GM23338 (cell line): Measurements from ENCODE around the gene GPR143. TPM values are rescaled to one million over a fixed set of nuclear protein-coding genes. Genes with fewer than 3 reads are reported as not detected.

ENCODE experiments used
- ATAC-seq: fragments of 200-7000 bp; cut with Tn5 transposase; 3 replicates; pipeline ENCODE4 v1.9.1; 2020
- DNase-seq: peaks from one replicate; pipeline ENCODE4 v3.0.0-alpha.2; 2015; ENCODE audit warnings: low spot score
- H2AFZ ChIP-seq: fragments of 200-600 bp; sonication (generic); 2 replicates; pipeline ENCODE4 v1.8.0; 2016; ENCODE audit warnings: antibody characterized with exemption, mild to moderate bottlenecking, moderate library complexity
- H3F3A ChIP-seq: fragments of 200-600 bp; sonication (generic); replicated peaks from 2 replicates; pipeline ENCODE4 v1.8.0; 2017; ENCODE audit warnings: antibody characterized with exemption, mixed run types, low read depth
- H3K27ac ChIP-seq: fragments of 200-600 bp; sonication (generic); 2 replicates; pipeline ENCODE4 v1.6.1; 2016; ENCODE audit warnings: low read depth
- H3K27me3 ChIP-seq: fragments of 200-600 bp; sonication (generic); 2 replicates; pipeline ENCODE4 v1.8.0; 2016; ENCODE audit warnings: mild to moderate bottlenecking, mixed run types, moderate library complexity; ENCODE audit not compliant: insufficient read depth
- H3K36me3 ChIP-seq: fragments of 200-600 bp; sonication (generic); 2 replicates; pipeline ENCODE4 v1.8.0; 2016; ENCODE audit warnings: mild to moderate bottlenecking; ENCODE audit not compliant: insufficient read depth
- H3K4me1 ChIP-seq: fragments of 200-600 bp; sonication (generic); 2 replicates; pipeline ENCODE4 v1.8.0; 2016; ENCODE audit warnings: mild to moderate bottlenecking, moderate library complexity; ENCODE audit not compliant: insufficient read depth
- H3K4me2 ChIP-seq: fragments of 200-600 bp; sonication (generic); 2 replicates; pipeline ENCODE4 v1.7.1; 2017; ENCODE audit warnings: mixed run types
- H3K4me3 ChIP-seq: fragments of 200-600 bp; sonication (generic); 2 replicates; pipeline ENCODE4 v1.6.1; 2016; ENCODE audit warnings: mixed run types
- H3K79me2 ChIP-seq: fragments of 200-600 bp; sonication (generic); replicated peaks from 2 replicates; pipeline ENCODE4 v1.8.0; 2017; ENCODE audit warnings: mild to moderate bottlenecking; ENCODE audit not compliant: insufficient read depth
- H3K9me2 ChIP-seq: fragments of 200-600 bp; sonication (generic); 2 replicates; pipeline ENCODE4 v1.8.0; 2017; ENCODE audit not compliant: insufficient read depth
- H4K20me1 ChIP-seq: fragments of 200-600 bp; sonication (generic); replicated peaks from 2 replicates; pipeline ENCODE4 v1.8.0; 2017; ENCODE audit warnings: mild to moderate bottlenecking; ENCODE audit not compliant: insufficient read depth
- H3K27ac Mint-ChIP-seq: 2 replicates; pipeline ENCODE4 v1.8.0; 2020; ENCODE audit warnings: inconsistent platforms, mild to moderate bottlenecking, moderate library complexity, mixed read lengths
- H3K27me3 Mint-ChIP-seq: 3 replicates; pipeline ENCODE4 v1.8.0; 2022; ENCODE audit warnings: low read depth, mild to moderate bottlenecking, moderate library complexity, mixed read lengths, inconsistent platforms; ENCODE audit not compliant: insufficient read depth, poor library complexity
- H3K36me3 Mint-ChIP-seq: 3 replicates; pipeline ENCODE4 v1.8.0; 2021; ENCODE audit warnings: low read depth, mild to moderate bottlenecking, inconsistent platforms, moderate library complexity, mixed read lengths
- H3K4me1 Mint-ChIP-seq: 3 replicates; pipeline ENCODE4 v1.8.0; 2020; ENCODE audit warnings: mild to moderate bottlenecking, inconsistent platforms, mixed read lengths
- H3K4me3 Mint-ChIP-seq: 3 replicates; pipeline ENCODE4 v1.8.0; 2021; ENCODE audit warnings: moderate library complexity, mild to moderate bottlenecking, inconsistent platforms, mixed read lengths
- H3K9me3 Mint-ChIP-seq: 3 replicates; pipeline ENCODE4 v1.8.0; 2020; ENCODE audit warnings: moderate library complexity, mild to moderate bottlenecking, inconsistent platforms, mixed read lengths
- CREB1 ChIP-seq: fragments of 250-450 bp; sonication (Bioruptor Pico); IDR thresholded peaks from 2 replicates; pipeline ENCODE4 v1.5.0; 2020; ENCODE audit warnings: low read depth, mild to moderate bottlenecking, moderate library complexity
- CTCF ChIP-seq, 2 experiments: fragments of 200-600 bp in 1 of 2; sonication (generic) in 1 of 2; conservative IDR thresholded peaks; 2 replicates each; pipeline versions ENCODE4 v1.5.1 to v1.6.1; 2016 to 2017; ENCODE audit warnings: antibody characterized with exemption in 2 of 2, low read depth in 2 of 2, mild to moderate bottlenecking in 2 of 2, moderate library complexity in 1 of 2
- ETS1 ChIP-seq: IDR thresholded peaks from 2 replicates; pipeline ENCODE4 v1.6.1; 2016; ENCODE audit warnings: antibody characterized with exemption
- EZH2 ChIP-seq: fragments of 200-600 bp; sonication (generic); IDR thresholded peaks from one replicate; pipeline ENCODE4 v1.8.0; 2017; ENCODE audit warnings: antibody characterized with exemption, mild to moderate bottlenecking, low read depth; ENCODE audit not compliant: unreplicated experiment
- EZH2phosphoT487 ChIP-seq: fragments of 200-600 bp; sonication (generic); IDR thresholded peaks from one replicate; pipeline ENCODE4 v1.8.1; 2018; ENCODE audit warnings: antibody characterized with exemption; ENCODE audit not compliant: unreplicated experiment
- JUNB ChIP-seq: IDR thresholded peaks from one replicate; pipeline ENCODE4 v1.6.1; 2016; ENCODE audit warnings: antibody characterized with exemption; ENCODE audit not compliant: unreplicated experiment
- NANOG ChIP-seq: IDR thresholded peaks from 2 replicates; pipeline ENCODE4 v1.6.1; 2016; ENCODE audit warnings: antibody characterized with exemption, borderline replicate concordance
- POLR2AphosphoS5 ChIP-seq: IDR thresholded peaks from 2 replicates; pipeline ENCODE4 v1.6.1; 2016; ENCODE audit warnings: antibody characterized with exemption, low read depth
- REST ChIP-seq: IDR thresholded peaks from one replicate; pipeline ENCODE4 v1.6.1; 2018; ENCODE audit warnings: antibody characterized with exemption; ENCODE audit not compliant: unreplicated experiment
- STAT1 ChIP-seq: IDR thresholded peaks from one replicate; pipeline ENCODE4 v1.6.1; 2016; ENCODE audit warnings: antibody characterized with exemption; ENCODE audit not compliant: unreplicated experiment
- ZNF114 ChIP-seq: fragments of 250-450 bp; sonication (Bioruptor Pico); IDR thresholded peaks from 2 replicates; pipeline ENCODE4 v1.5.0; 2020; ENCODE audit warnings: mild to moderate bottlenecking, moderate library complexity
- ZNF331 ChIP-seq: fragments of 250-450 bp; sonication (Bioruptor Pico); IDR thresholded peaks from 2 replicates; pipeline ENCODE4 v1.5.0; 2020; ENCODE audit warnings: low read depth, mild to moderate bottlenecking, moderate library complexity
- polyA plus RNA-seq: library from polyadenylated mRNA; unstranded; fragments of >200 nt; fragmentation: Nextera tagmentation; extraction: Ambion mirVana; gene quantifications from 2 replicates; pipeline ENCODE4 v1.2.1, GENCODE V29; 2016
- total RNA-seq: library from RNA; depleted of rRNA; stranded (reverse); fragments of >200 nt; shearing (Covaris generic); gene quantifications from 2 replicates; pipeline ENCODE4 v1.2.3, GENCODE V29; 2014
- TF ChIP-seq, protein P1 (sequence below): fragments of 250-450 bp; sonication (Bioruptor Pico); IDR thresholded peaks from 2 replicates; pipeline ENCODE4 v1.5.0; 2020; ENCODE audit warnings: mild to moderate bottlenecking, moderate library complexity

The GPR143 gene
- total and polyA plus RNA-seq, 2 experiments from 2014 or later, result 7.4 to 13.0 TPM

GRCh38 chrX:9681422-9681821, 84.2 kb downstream of the GPR143 start:
- Mint-ChIP-seq H3K27ac (no peak overlapping the region), H3K4me1 (peaks cover 11% of the 10 kb centered on the region), H3K9me3 (no peaks in the 10 kb centered on the region; the same call in 2 of the 3 replicates), H3K36me3 (peaks cover 13% of the 10 kb centered on the region), H3K4me3 (no peak overlapping the region), H3K27me3 (peaks cover under 1% of the 10 kb centered on the region)
- TF ChIP-seq CREB1 (CRISPR knock-in tag) (no peak), CTCF (conservative IDR thresholded peaks at IDR 0.05; ENCODE audit: low read depth in 2 of 2) (no peak), ZNF331 (CRISPR knock-in tag) (no peak), POLR2AphosphoS5 (no peak), STAT1 (no peak), ZNF114 (no peak), EZH2phosphoT487 (no peak), JUNB (no peak), ETS1 (no peak), EZH2 (no peak), REST (no peak), NANOG (no peak)
- TF ChIP-seq, protein P1, sequence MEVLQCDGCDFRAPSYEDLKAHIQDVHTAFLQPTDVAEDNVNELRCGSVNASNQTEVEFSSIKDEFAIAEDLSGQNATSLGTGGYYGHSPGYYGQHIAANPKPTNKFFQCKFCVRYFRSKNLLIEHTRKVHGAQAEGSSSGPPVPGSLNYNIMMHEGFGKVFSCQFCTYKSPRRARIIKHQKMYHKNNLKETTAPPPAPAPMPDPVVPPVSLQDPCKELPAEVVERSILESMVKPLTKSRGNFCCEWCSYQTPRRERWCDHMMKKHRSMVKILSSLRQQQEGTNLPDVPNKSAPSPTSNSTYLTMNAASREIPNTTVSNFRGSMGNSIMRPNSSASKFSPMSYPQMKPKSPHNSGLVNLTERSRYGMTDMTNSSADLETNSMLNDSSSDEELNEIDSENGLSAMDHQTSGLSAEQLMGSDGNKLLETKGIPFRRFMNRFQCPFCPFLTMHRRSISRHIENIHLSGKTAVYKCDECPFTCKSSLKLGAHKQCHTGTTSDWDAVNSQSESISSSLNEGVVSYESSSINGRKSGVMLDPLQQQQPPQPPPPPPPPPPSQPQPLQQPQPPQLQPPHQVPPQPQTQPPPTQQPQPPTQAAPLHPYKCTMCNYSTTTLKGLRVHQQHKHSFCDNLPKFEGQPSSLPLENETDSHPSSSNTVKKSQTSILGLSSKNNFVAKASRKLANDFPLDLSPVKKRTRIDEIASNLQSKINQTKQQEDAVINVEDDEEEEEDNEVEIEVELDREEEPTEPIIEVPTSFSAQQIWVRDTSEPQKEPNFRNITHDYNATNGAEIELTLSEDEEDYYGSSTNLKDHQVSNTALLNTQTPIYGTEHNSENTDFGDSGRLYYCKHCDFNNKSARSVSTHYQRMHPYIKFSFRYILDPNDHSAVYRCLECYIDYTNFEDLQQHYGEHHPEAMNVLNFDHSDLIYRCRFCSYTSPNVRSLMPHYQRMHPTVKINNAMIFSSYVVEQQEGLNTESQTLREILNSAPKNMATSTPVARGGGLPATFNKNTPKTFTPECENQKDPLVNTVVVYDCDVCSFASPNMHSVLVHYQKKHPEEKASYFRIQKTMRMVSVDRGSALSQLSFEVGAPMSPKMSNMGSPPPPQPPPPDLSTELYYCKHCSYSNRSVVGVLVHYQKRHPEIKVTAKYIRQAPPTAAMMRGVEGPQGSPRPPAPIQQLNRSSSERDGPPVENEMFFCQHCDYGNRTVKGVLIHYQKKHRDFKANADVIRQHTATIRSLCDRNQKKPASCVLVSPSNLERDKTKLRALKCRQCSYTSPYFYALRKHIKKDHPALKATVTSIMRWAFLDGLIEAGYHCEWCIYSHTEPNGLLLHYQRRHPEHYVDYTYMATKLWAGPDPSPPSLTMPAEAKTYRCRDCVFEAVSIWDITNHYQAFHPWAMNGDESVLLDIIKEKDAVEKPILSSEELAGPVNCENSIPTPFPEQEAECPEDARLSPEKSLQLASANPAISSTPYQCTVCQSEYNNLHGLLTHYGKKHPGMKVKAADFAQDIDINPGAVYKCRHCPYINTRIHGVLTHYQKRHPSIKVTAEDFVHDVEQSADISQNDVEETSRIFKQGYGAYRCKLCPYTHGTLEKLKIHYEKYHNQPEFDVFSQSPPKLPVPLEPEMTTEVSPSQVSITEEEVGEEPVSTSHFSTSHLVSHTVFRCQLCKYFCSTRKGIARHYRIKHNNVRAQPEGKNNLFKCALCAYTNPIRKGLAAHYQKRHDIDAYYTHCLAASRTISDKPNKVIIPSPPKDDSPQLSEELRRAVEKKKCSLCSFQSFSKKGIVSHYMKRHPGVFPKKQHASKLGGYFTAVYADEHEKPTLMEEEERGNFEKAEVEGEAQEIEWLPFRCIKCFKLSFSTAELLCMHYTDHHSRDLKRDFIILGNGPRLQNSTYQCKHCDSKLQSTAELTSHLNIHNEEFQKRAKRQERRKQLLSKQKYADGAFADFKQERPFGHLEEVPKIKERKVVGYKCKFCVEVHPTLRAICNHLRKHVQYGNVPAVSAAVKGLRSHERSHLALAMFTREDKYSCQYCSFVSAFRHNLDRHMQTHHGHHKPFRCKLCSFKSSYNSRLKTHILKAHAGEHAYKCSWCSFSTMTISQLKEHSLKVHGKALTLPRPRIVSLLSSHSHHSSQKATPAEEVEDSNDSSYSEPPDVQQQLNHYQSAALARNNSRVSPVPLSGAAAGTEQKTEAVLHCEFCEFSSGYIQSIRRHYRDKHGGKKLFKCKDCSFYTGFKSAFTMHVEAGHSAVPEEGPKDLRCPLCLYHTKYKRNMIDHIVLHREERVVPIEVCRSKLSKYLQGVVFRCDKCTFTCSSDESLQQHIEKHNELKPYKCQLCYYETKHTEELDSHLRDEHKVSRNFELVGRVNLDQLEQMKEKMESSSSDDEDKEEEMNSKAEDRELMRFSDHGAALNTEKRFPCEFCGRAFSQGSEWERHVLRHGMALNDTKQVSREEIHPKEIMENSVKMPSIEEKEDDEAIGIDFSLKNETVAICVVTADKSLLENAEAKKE, result no peak
- DNase-seq (no peak), ATAC-seq (no peak)
- Histone ChIP-seq H3K27ac (no peak overlapping the region), H3K4me1 (no peaks in the 10 kb centered on the region), H3K9me2 (no peaks in the 10 kb centered on the region), H3K36me3 (no peaks in the 10 kb centered on the region), H3F3A (no peaks in the 10 kb centered on the region), H2AFZ (no peak overlapping the region), H4K20me1 (no peaks in the 10 kb centered on the region), H3K27me3 (no peaks in the 10 kb centered on the region), H3K4me3 (no peak overlapping the region), H3K79me2 (no peaks in the 10 kb centered on the region), H3K4me2 (no peak overlapping the region)
